ENCODE data around the gene CYP3A5.

- TF ChIP-seq MAFK (IDR thresholded peaks at IDR 0.05; ENCODE audit: partially characterized antibody) = no peak
- no peak for TF ChIP-seq EP300 (IDR thresholded peaks at IDR 0.05)
- TF ChIP-seq CTCF (IDR thresholded peaks at IDR 0.05) = no peak
- no peak for TF ChIP-seq POLR2A (IDR thresholded peaks at IDR 0.05; ENCODE audit: low read length)
Measured at GRCh38 chr7:99605527-99605926, 74.3 kb downstream of the CYP3A5 start.

Data from A549 (cell line).